Hepatocyte (in vitro differentiated cells): ENCODE data around the gene CARD14. TPM values are rescaled to one million over a fixed set of nuclear protein-coding genes. Genes with fewer than 3 reads are reported as not detected.

Experiments used
- DNase-seq: peaks from one replicate; pipeline ENCODE4 v3.0.0-alpha.2; 2016; ENCODE audit warnings: low spot score
- H2AFZ ChIP-seq: fragments of 200-600 bp; sonication (generic); 2 replicates; pipeline ENCODE4 v1.6.0; 2016; ENCODE audit warnings: antibody characterized with exemption, mild to moderate bottlenecking
- H3K27ac ChIP-seq: fragments of 200-600 bp; sonication (generic); 2 replicates; pipeline ENCODE4 v1.5.1; 2016; ENCODE audit warnings: mild to moderate bottlenecking
- H3K27me3 ChIP-seq: fragments of 200-600 bp; sonication (generic); 2 replicates; pipeline ENCODE4 v1.6.1; 2016
- H3K36me3 ChIP-seq: fragments of 200-600 bp; sonication (generic); replicated peaks from 2 replicates; pipeline ENCODE4 v1.5.1; 2016; ENCODE audit warnings: low read depth; ENCODE audit not compliant: insufficient read depth
- H3K4me1 ChIP-seq: fragments of 200-600 bp; sonication (generic); 2 replicates; pipeline ENCODE4 v1.5.1; 2016; ENCODE audit warnings: mild to moderate bottlenecking, moderate library complexity; ENCODE audit not compliant: insufficient read depth
- H3K4me2 ChIP-seq: fragments of 200-600 bp; sonication (generic); 2 replicates; pipeline ENCODE4 v1.6.0; 2016
- H3K4me3 ChIP-seq: fragments of 200-600 bp; sonication (generic); 2 replicates; pipeline ENCODE4 v1.5.1; 2016; ENCODE audit warnings: mild to moderate bottlenecking
- H3K79me2 ChIP-seq: fragments of 200-600 bp; sonication (generic); 2 replicates; pipeline ENCODE4 v1.6.0; 2017; ENCODE audit warnings: mild to moderate bottlenecking
- H3K9me2 ChIP-seq: fragments of 200-600 bp; sonication (generic); replicated peaks from 2 replicates; pipeline ENCODE4 v1.6.0; 2017; ENCODE audit warnings: mild to moderate bottlenecking; ENCODE audit not compliant: insufficient read depth
- H3K9me3 ChIP-seq: fragments of 200-600 bp; sonication (generic); 2 replicates; pipeline ENCODE4 v1.5.1; 2016; ENCODE audit warnings: low read depth, mild to moderate bottlenecking
- H4K20me1 ChIP-seq: fragments of 200-600 bp; sonication (generic); 2 replicates; pipeline ENCODE4 v1.6.0; 2016; ENCODE audit warnings: mild to moderate bottlenecking; ENCODE audit not compliant: insufficient read depth, poor library complexity, severe bottlenecking
- CTCF ChIP-seq: fragments of 200-600 bp; sonication (generic); IDR thresholded peaks from 2 replicates; pipeline ENCODE4 v1.5.1; 2016; ENCODE audit warnings: antibody characterized with exemption, mild to moderate bottlenecking; ENCODE audit not compliant: poor library complexity
- EZH2 ChIP-seq: fragments of 200-600 bp; sonication (generic); IDR thresholded peaks from 2 replicates; pipeline ENCODE4 v1.6.1; 2016; ENCODE audit warnings: antibody characterized with exemption, mild to moderate bottlenecking, borderline replicate concordance
- EZH2phosphoT487 ChIP-seq: fragments of 200-600 bp; sonication (generic); IDR thresholded peaks from one replicate; pipeline ENCODE4 v1.6.1; 2018; ENCODE audit warnings: antibody characterized with exemption, mild to moderate bottlenecking, low read depth, moderate library complexity; ENCODE audit not compliant: unreplicated experiment, severe bottlenecking
- WGBS: methylation state at CpG from one replicate; pipeline ENCODE4 v1.1.6; 2016; ENCODE audit warnings: low lambda C conversion rate; ENCODE audit errors: missing lambda C conversion rate; 5-methylcytosine and 5-hydroxymethylcytosine counted together
- polyA plus RNA-seq: library from polyadenylated mRNA; unstranded; fragments of >200 nt; fragmentation: Nextera tagmentation; extraction: Ambion mirVana; gene quantifications from 2 replicates; pipeline ENCODE4 v1.2.1, GENCODE V29; 2016
- total RNA-seq: library from RNA; depleted of rRNA; stranded (reverse); fragments of >200 nt; gene quantifications from 2 replicates; pipeline ENCODE4 v1.2.3, GENCODE V29; 2014

CARD14 gene
- total and polyA plus RNA-seq, 2 experiments from 2014 or later, result 0.17 TPM

- TF ChIP-seq CTCF (no peak), EZH2phosphoT487 (no peak), EZH2 (no peak)
- no peak for DNase-seq
- H3K27ac ChIP-seq, result no peak overlapping the region
Measured at GRCh38 chr17:80191865-80192661, 22.2 kb downstream of the CARD14 start.

GRCh38 chr17:80195141-80195540 lies 25.3 kb downstream of the CARD14 start:
- no peaks in the 10 kb centered on the region for H3K9me3 ChIP-seq
- H3K4me1 ChIP-seq, result peaks cover 3% of the 10 kb centered on the region
- no peaks in the 10 kb centered on the region for H4K20me1 ChIP-seq
- no peaks in the 10 kb centered on the region for H3K9me2 ChIP-seq
- TF ChIP-seq EZH2 (no peak), EZH2phosphoT487 (no peak), CTCF (no peak)
- H3K4me3 ChIP-seq, result no peak overlapping the region
- H3K27ac ChIP-seq, result no peak overlapping the region
- WGBS, result 91% methylated on average over 13 of the region's 14 CpGs
- no peaks in the 10 kb centered on the region for H3K79me2 ChIP-seq
- DNase-seq, result no peak
- H3K36me3 ChIP-seq, result no peaks in the 10 kb centered on the region
- H2AFZ ChIP-seq, result no peak overlapping the region
- H3K27me3 ChIP-seq, result no peaks in the 10 kb centered on the region
- H3K4me2 ChIP-seq, result no peak overlapping the region

More at GRCh38 chr17:80191865-80192661, 22.2 kb downstream of the CARD14 start:
- WGBS, result 80% methylated on average over 29 of the region's 29 CpGs
- no peaks in the 10 kb centered on the region for H3K27me3 ChIP-seq
- no peaks in the 10 kb centered on the region for H3K9me3 ChIP-seq
- no peaks in the 10 kb centered on the region for H3K79me2 ChIP-seq
- H3K4me1 ChIP-seq, result no peaks in the 10 kb centered on the region
- H3K4me2 ChIP-seq, result no peak overlapping the region
- no peaks in the 10 kb centered on the region for H3K36me3 ChIP-seq
- no peaks in the 10 kb centered on the region for H4K20me1 ChIP-seq
- H3K9me2 ChIP-seq, result no peaks in the 10 kb centered on the region
- no peak overlapping the region for H3K4me3 ChIP-seq
- no peak overlapping the region for H2AFZ ChIP-seq

GRCh38 chr17:80195671-80196529 lies 26.1 kb downstream of the CARD14 start:
- no peaks in the 10 kb centered on the region for H3K36me3 ChIP-seq
- H3K9me2 ChIP-seq, result no peaks in the 10 kb centered on the region
- H3K9me3 ChIP-seq, result no peaks in the 10 kb centered on the region
- H3K27me3 ChIP-seq, result no peaks in the 10 kb centered on the region
- 68% methylated on average over 27 of the region's 27 CpGs for WGBS
- TF ChIP-seq CTCF, result peak; percentile 83
- TF ChIP-seq EZH2phosphoT487, result no peak
- no peak overlapping the region for H2AFZ ChIP-seq
- no peaks in the 10 kb centered on the region for H4K20me1 ChIP-seq
- H3K79me2 ChIP-seq, result no peaks in the 10 kb centered on the region
- H3K4me3 ChIP-seq, result no peak overlapping the region
- DNase-seq, result no peak
- H3K4me2 ChIP-seq, result no peak overlapping the region
- no peak overlapping the region for H3K27ac ChIP-seq
- H3K4me1 ChIP-seq, result peaks cover 3% of the 10 kb centered on the region
